Loucy (cell line): ENCODE measurements around the gene RCHY1.

Experiments used
- H2AFZ ChIP-seq: fragments of 200-600 bp; sonication (generic); 2 replicates; pipeline ENCODE4 v1.6.0; 2016; ENCODE audit warnings: antibody characterized with exemption, mild to moderate bottlenecking, low read length, moderate library complexity
- H3F3A ChIP-seq: fragments of 200-600 bp; 2 replicates; pipeline ENCODE4 v1.6.0; 2016; ENCODE audit warnings: antibody characterized with exemption, low read depth, mild to moderate bottlenecking
- H3K27me3 ChIP-seq: fragments of 200-600 bp; sonication (generic); 2 replicates; pipeline ENCODE4 v1.6.1; 2014; ENCODE audit warnings: low read length, mild to moderate bottlenecking; ENCODE audit not compliant: insufficient read depth, poor library complexity, severe bottlenecking
- H3K36me3 ChIP-seq: fragments of 200-600 bp; sonication (generic); 2 replicates; pipeline ENCODE4 v1.6.1; 2016; ENCODE audit warnings: low read length; ENCODE audit not compliant: insufficient read depth
- H3K4me1 ChIP-seq: fragments of 200-600 bp; sonication (generic); 2 replicates; pipeline ENCODE4 v1.5.1; 2014; ENCODE audit warnings: low read length, mild to moderate bottlenecking; ENCODE audit not compliant: insufficient read depth, poor library complexity, severe bottlenecking
- H3K4me2 ChIP-seq: fragments of 200-600 bp; sonication (generic); 2 replicates; pipeline ENCODE4 v1.6.0; 2014; ENCODE audit warnings: antibody characterized with exemption, low read length, low read depth, mild to moderate bottlenecking; ENCODE audit not compliant: poor library complexity, severe bottlenecking
- H3K4me3 ChIP-seq: fragments of 200-600 bp; sonication (generic); 2 replicates; pipeline ENCODE4 v1.5.1; 2014; ENCODE audit warnings: low read length, mild to moderate bottlenecking, mixed read lengths; ENCODE audit not compliant: poor library complexity, severe bottlenecking
- H3K79me2 ChIP-seq: fragments of 200-600 bp; sonication (generic); 2 replicates; pipeline ENCODE4 v1.6.1; 2014; ENCODE audit warnings: low read length; ENCODE audit not compliant: insufficient read depth
- H3K9ac ChIP-seq: fragments of 200-600 bp; sonication (generic); 2 replicates; pipeline ENCODE4 v1.6.0; 2014; ENCODE audit warnings: mild to moderate bottlenecking, low read depth, low read length, moderate library complexity; ENCODE audit not compliant: poor library complexity, severe bottlenecking
- H3K9me2 ChIP-seq: fragments of 200-600 bp; sonication (generic); replicated peaks from 2 replicates; pipeline ENCODE4 v1.6.1; 2016; ENCODE audit warnings: low read depth, low read length, mixed read lengths
- H3K9me3 ChIP-seq: fragments of 200-600 bp; sonication (generic); 2 replicates; pipeline ENCODE4 v1.6.1; 2014; ENCODE audit warnings: mild to moderate bottlenecking, antibody characterized with exemption, low read length, low read depth; ENCODE audit not compliant: insufficient read depth
- H4K20me1 ChIP-seq: fragments of 200-600 bp; sonication (generic); 2 replicates; pipeline ENCODE4 v1.6.0; 2014; ENCODE audit warnings: antibody characterized with exemption, low read length, mild to moderate bottlenecking; ENCODE audit not compliant: insufficient read depth, poor library complexity, severe bottlenecking
- EZH2phosphoT487 ChIP-seq: fragments of 200-600 bp; IDR thresholded peaks from 2 replicates; pipeline ENCODE4 v1.6.1; 2018; ENCODE audit warnings: antibody characterized with exemption, mild to moderate bottlenecking, moderate library complexity, borderline replicate concordance
- TF ChIP-seq, protein P1 (sequence below): fragments of 200-600 bp; sonication (generic); conservative IDR thresholded peaks from 2 replicates; pipeline ENCODE4 v1.5.1; 2014; ENCODE audit warnings: mild to moderate bottlenecking, antibody characterized with exemption, low read length

RCHY1 gene

DNA sequence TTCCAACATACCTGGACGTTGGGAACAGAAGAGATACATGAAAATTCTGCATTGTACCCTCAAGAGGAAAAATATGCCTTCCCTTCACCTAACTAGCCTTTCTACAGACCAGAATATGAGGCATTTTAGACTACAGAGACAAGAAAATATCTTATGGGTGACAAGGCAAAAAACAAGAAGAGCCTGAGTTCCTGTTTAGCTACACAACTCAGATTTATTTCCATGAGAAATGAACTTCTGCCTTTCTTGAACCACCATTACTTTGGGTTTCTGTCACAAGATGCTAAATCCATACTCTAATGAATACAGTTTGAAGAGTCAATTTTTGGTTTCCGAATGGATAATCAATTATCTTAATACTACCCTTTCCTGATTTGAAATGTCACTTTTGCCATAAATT is 18.7 kb downstream of the RCHY1 start:
- TF ChIP-seq, protein P1, sequence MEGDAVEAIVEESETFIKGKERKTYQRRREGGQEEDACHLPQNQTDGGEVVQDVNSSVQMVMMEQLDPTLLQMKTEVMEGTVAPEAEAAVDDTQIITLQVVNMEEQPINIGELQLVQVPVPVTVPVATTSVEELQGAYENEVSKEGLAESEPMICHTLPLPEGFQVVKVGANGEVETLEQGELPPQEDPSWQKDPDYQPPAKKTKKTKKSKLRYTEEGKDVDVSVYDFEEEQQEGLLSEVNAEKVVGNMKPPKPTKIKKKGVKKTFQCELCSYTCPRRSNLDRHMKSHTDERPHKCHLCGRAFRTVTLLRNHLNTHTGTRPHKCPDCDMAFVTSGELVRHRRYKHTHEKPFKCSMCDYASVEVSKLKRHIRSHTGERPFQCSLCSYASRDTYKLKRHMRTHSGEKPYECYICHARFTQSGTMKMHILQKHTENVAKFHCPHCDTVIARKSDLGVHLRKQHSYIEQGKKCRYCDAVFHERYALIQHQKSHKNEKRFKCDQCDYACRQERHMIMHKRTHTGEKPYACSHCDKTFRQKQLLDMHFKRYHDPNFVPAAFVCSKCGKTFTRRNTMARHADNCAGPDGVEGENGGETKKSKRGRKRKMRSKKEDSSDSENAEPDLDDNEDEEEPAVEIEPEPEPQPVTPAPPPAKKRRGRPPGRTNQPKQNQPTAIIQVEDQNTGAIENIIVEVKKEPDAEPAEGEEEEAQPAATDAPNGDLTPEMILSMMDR, result no peak
- no peak for TF ChIP-seq EZH2phosphoT487
- peaks cover 68% of the 10 kb centered on the region for H3K36me3 ChIP-seq
- H3K4me2 ChIP-seq, result no peak overlapping the region
- H4K20me1 ChIP-seq, result peaks cover 23% of the 10 kb centered on the region
- no peak overlapping the region for H3K9ac ChIP-seq
- H3K9me3 ChIP-seq, result peaks cover 5% of the 10 kb centered on the region; the same call in 1 of the 2 replicates
- no peak overlapping the region for H3K4me3 ChIP-seq
- H3K79me2 ChIP-seq, result peaks cover 40% of the 10 kb centered on the region
- no peak overlapping the region for H2AFZ ChIP-seq
- no peaks in the 10 kb centered on the region for H3F3A ChIP-seq
- no peaks in the 10 kb centered on the region for H3K27me3 ChIP-seq
- peaks cover 6% of the 10 kb centered on the region for H3K4me1 ChIP-seq
- H3K9me2 ChIP-seq, result no peaks in the 10 kb centered on the region

DNA sequence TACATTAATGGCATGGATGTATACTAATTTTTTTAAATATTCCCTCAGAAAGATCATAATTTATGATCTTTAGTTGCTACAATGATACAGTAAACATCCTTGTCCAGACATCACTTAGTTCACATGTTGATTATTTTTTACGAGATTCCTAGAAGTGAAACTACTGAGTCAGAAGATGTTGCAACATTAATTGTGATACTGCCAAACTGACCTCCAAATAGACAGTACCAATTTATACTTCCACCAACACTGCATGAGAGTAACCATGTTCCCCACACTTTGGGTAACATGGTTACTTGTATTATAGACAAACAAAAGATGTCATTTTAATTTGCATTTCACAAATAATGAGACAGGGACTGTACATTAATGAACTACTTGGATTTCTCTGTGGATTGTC is 19.6 kb downstream of the RCHY1 start:
- H3K36me3 ChIP-seq, result peaks cover 68% of the 10 kb centered on the region

DNA sequence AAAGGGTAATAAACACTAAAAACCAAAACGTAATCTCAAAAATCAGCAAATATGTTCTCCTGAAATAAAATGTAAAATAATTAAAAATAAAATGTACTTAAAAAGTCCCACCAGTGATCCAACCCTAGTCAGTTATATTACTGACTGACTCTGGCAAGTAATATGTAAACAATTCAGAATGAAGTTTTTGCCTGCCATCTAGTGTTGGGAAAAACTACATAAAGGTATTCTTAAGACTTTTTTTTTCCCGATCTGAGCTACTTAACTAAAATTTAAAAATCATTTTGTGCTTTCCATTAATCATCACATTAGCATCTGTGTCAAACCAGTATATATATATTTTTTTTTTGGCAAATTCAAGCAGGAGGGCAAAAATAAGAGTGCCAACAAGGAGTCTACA is 24.0 kb downstream of the RCHY1 start:
- H3K4me1 ChIP-seq, result no peaks in the 10 kb centered on the region
- H3K27me3 ChIP-seq, result no peaks in the 10 kb centered on the region
- H3K4me2 ChIP-seq, result no peak overlapping the region
- no peak overlapping the region for H2AFZ ChIP-seq
- no peaks in the 10 kb centered on the region for H3K79me2 ChIP-seq
- peaks cover 66% of the 10 kb centered on the region for H3K36me3 ChIP-seq
- no peak overlapping the region for H3K4me3 ChIP-seq
- no peaks in the 10 kb centered on the region for H3K9me2 ChIP-seq
- no peaks in the 10 kb centered on the region for H3F3A ChIP-seq
- TF ChIP-seq EZH2phosphoT487, result no peak
- TF ChIP-seq, protein P1, result peak; percentile 42
- no peaks in the 10 kb centered on the region for H3K9me3 ChIP-seq
- H4K20me1 ChIP-seq, result no peaks in the 10 kb centered on the region
- no peak overlapping the region for H3K9ac ChIP-seq

More for the DNA sequence above, 19.6 kb downstream of the RCHY1 start:
- H3K9ac ChIP-seq, result no peak overlapping the region
- H3K4me3 ChIP-seq, result no peak overlapping the region
- peaks cover 33% of the 10 kb centered on the region for H3K79me2 ChIP-seq
- TF ChIP-seq, protein P1, result no peak
- no peak for TF ChIP-seq EZH2phosphoT487
- H4K20me1 ChIP-seq, result peaks cover 17% of the 10 kb centered on the region
- no peak overlapping the region for H3K4me2 ChIP-seq
- no peaks in the 10 kb centered on the region for H3K27me3 ChIP-seq
- no peak overlapping the region for H2AFZ ChIP-seq
- H3K9me2 ChIP-seq, result no peaks in the 10 kb centered on the region
- no peaks in the 10 kb centered on the region for H3F3A ChIP-seq
- H3K4me1 ChIP-seq, result peaks cover 6% of the 10 kb centered on the region
- peaks cover 4% of the 10 kb centered on the region; the same call in 1 of the 2 replicates for H3K9me3 ChIP-seq
